Measurements from ENCODE around the gene PDE5A. TPM values are rescaled to one million over a fixed set of nuclear protein-coding genes. Genes with fewer than 3 reads are reported as not detected.

The PDE5A gene
- total RNA-seq, 1 experiment from 2014 or later: 8.1 TPM

- Histone ChIP-seq H3K9me3 (ENCODE audit: low read length) (no peaks in the 10 kb centered on the region), H2AFZ (ENCODE audit: low read length) (no peak overlapping the region), H3F3A (ENCODE audit: low read length, unreplicated experiment) (no peaks in the 10 kb centered on the region), H4K20me1 (ENCODE audit: low read length) (no peaks in the 10 kb centered on the region), H3K9me2 (replicated peaks; ENCODE audit: low read length) (no peaks in the 10 kb centered on the region), H3K27ac (ENCODE audit: low read length) (no peak overlapping the region), H3K4me1 (ENCODE audit: insufficient read depth, low read length) (peaks cover 11% of the 10 kb centered on the region), H3K79me2 (ENCODE audit: low read length) (no peaks in the 10 kb centered on the region), H3K4me2 (ENCODE audit: low read length) (no peak overlapping the region), H3K27me3 (ENCODE audit: low read length) (no peaks in the 10 kb centered on the region), H3K9ac (ENCODE audit: low read length) (no peak overlapping the region), H3K36me3 (ENCODE audit: low read depth, low read length) (no peaks in the 10 kb centered on the region), H3K4me3 (ENCODE audit: low read length) (no peak overlapping the region)
- ATAC-seq (no peak), DNase-seq (no peak)
- POLR2A ChIA-PET (ENCODE audit: unreplicated experiment): no interaction called here
- intact Hi-C loops (cut with micrococcal nuclease): no loop called here
- TF ChIP-seq EZH2 (IDR thresholded peaks at IDR 0.05; ENCODE audit: low read length, unreplicated experiment): no peak
- no peak for TF ChIP-seq CTCF (conservative IDR thresholded peaks at IDR 0.05; ENCODE audit: low read depth, low read length)
- TF ChIP-seq EZH2phosphoT487 (IDR thresholded peaks at IDR 0.05; ENCODE audit: borderline replicate concordance, low read length): no peak
- BruUV-seq (replicated peaks): no TSS peak
- CTCF ChIA-PET: no interaction called here
Measured at GRCh38 chr4:119675391-119675790, 46.8 kb upstream of the PDE5A start.

- ATAC-seq: no peak
- Histone ChIP-seq H3K4me1 (ENCODE audit: insufficient read depth, low read length) (no peaks in the 10 kb centered on the region), H3K36me3 (ENCODE audit: low read depth, low read length) (no peaks in the 10 kb centered on the region), H3K9ac (ENCODE audit: low read length) (no peak overlapping the region), H3K27me3 (ENCODE audit: low read length) (no peaks in the 10 kb centered on the region), H3K9me2 (replicated peaks; ENCODE audit: low read length) (no peaks in the 10 kb centered on the region), H4K20me1 (ENCODE audit: low read length) (no peaks in the 10 kb centered on the region), H3K4me3 (ENCODE audit: low read length) (no peak overlapping the region), H3K4me2 (ENCODE audit: low read length) (no peak overlapping the region), H3F3A (ENCODE audit: low read length, unreplicated experiment) (no peaks in the 10 kb centered on the region), H3K9me3 (ENCODE audit: low read length) (no peaks in the 10 kb centered on the region), H3K27ac (ENCODE audit: low read length) (no peak overlapping the region), H3K79me2 (ENCODE audit: low read length) (no peaks in the 10 kb centered on the region), H2AFZ (ENCODE audit: low read length) (no peak overlapping the region)
- intact Hi-C loops (cut with micrococcal nuclease): no loop called here
- no peak for TF ChIP-seq EZH2 (IDR thresholded peaks at IDR 0.05; ENCODE audit: low read length, unreplicated experiment)
- TF ChIP-seq EZH2phosphoT487 (IDR thresholded peaks at IDR 0.05; ENCODE audit: borderline replicate concordance, low read length): no peak
- no peak for TF ChIP-seq CTCF (conservative IDR thresholded peaks at IDR 0.05; ENCODE audit: low read depth, low read length)
- CTCF ChIA-PET: no interaction called here
- DNase-seq: no peak
- BruUV-seq (replicated peaks): no TSS peak
- POLR2A ChIA-PET (ENCODE audit: unreplicated experiment): no interaction called here
Measured at GRCh38 chr4:119672938-119673337, 44.3 kb upstream of the PDE5A start.

DNA sequence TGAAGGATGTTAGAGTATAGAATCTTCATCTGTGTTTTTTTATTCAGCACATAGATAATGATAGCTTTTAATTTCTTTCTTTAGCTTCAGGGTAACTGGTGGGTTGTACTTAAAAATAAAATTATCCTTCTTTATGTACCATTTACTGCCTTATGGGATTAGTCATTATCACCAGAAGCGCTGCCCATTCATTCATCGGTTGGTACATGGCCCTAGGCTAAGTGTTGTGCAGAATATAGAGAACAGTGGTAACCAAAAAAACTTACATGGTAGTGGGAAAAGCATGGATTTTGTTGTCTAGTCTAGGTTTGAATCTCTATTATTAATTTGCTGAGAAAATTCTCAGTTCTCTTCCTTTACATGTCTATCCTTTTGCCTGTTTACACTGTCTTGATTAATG is 43.5 kb upstream of the PDE5A start:
- Histone ChIP-seq H3K9ac (ENCODE audit: low read length) (no peak overlapping the region), H3K9me3 (ENCODE audit: low read length) (no peaks in the 10 kb centered on the region), H3K9me2 (replicated peaks; ENCODE audit: low read length) (no peaks in the 10 kb centered on the region), H4K20me1 (ENCODE audit: low read length) (no peaks in the 10 kb centered on the region), H2AFZ (ENCODE audit: low read length) (no peak overlapping the region), H3F3A (ENCODE audit: low read length, unreplicated experiment) (no peaks in the 10 kb centered on the region), H3K4me1 (ENCODE audit: insufficient read depth, low read length) (no peaks in the 10 kb centered on the region), H3K4me3 (ENCODE audit: low read length) (no peak overlapping the region), H3K27me3 (ENCODE audit: low read length) (no peaks in the 10 kb centered on the region), H3K4me2 (ENCODE audit: low read length) (no peak overlapping the region), H3K79me2 (ENCODE audit: low read length) (no peaks in the 10 kb centered on the region), H3K36me3 (ENCODE audit: low read depth, low read length) (no peaks in the 10 kb centered on the region), H3K27ac (ENCODE audit: low read length) (no peak overlapping the region)
- BruUV-seq (replicated peaks): no TSS peak
- intact Hi-C loops (cut with micrococcal nuclease): no loop called here
- POLR2A ChIA-PET (ENCODE audit: unreplicated experiment): no interaction called here
- CTCF ChIA-PET: no interaction called here
- DNase-seq (no peak), ATAC-seq (no peak)
- TF ChIP-seq EZH2phosphoT487 (IDR thresholded peaks at IDR 0.05; ENCODE audit: borderline replicate concordance, low read length): no peak
- no peak for TF ChIP-seq EZH2 (IDR thresholded peaks at IDR 0.05; ENCODE audit: low read length, unreplicated experiment)
- no peak for TF ChIP-seq CTCF (conservative IDR thresholded peaks at IDR 0.05; ENCODE audit: low read depth, low read length)
